ENCODE data around the gene NDUFA13. TPM values are rescaled to one million over a fixed set of nuclear protein-coding genes. Genes with fewer than 3 reads are reported as not detected.

NDUFA13 gene
- total RNA-seq, 1 donor from 2014 or later: 46.5 TPM

DNA sequence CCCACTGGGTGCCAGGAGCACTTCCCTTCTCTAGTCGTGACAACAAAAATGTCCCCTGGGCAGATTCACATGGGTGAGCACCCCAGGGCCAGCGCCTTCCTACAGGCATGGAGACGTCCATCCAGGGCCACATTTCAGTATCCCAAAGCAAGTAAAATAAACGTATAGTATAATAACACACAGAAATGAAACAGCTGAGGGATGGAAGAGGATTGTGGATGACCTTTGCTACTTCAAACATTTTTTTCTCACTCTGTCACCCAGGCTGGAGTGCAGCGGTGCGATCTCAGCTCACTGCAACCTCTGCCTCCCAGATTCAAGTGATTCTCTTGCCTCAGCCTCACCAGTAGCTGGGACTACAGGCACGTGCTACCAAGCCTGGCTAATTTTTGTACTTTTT, 50.3 kb downstream of the NDUFA13 start:
- DNase-seq (ENCODE audit: low read depth): no peak

DNA sequence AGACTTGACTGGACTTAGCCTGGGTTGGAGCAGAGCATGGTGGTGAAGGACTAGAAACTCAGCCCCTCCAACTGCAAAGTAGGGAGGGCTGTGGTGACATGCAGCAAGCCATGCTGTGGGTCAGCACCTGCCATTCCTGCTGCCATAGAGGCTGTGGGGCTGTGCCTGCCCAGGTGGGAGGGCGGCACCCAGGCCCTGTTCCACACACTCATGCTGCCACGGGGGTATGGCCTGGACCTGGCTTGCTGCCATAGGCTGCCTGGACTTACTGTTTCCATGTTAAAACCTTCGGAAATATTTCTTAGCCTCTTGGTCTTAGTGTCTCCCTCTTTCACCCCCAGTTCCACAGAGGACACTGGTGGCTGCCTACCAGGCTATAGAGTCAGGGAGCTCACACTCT, 51.4 kb downstream of the NDUFA13 start:
- no peak for DNase-seq (ENCODE audit: low read depth)

DNA sequence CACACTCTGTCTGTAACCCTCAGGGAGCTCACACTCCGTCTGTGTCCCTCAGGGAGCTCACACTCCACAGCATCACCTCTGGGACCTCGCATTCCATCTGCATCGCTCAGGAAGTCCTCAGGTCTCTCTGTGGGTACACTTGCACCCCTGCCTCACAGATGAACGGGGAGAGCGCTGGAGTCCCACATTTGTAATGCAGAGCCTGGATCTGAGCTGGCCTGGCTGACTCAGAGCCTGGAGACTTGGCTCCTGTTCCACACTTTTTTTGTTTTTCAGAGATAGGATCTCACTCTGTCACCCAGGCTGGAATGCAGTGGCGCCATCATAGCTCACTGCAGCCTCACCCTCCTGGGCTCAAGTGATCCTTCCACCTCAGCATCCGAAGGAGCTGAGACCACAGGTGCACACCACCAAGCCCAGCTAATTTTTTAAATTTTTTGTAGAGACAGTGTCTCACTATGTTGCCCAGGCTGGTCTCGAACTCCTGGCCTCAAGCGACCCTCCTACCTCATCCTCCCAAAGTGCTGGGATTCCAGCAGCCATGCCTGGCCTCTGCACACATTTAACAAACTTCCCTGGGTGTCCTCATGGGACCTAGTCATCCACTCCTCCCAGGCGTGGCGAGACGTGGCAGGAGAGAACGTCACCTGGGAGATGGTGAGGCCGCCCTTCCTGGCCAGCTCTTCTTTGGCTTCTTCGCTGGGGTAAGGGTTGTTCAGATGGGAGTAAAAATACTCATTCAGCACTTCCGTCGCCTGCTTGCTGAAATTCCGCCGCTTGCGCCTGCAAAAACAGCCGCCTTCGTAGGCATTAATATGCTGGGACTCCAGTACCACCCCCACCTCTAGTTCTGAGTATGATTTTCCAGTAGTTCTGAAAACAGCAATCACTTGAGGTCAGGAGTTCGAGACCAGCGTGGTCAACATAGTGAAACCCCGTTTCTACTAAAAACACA, 53.1 kb downstream of the NDUFA13 start:
- no peak for DNase-seq (ENCODE audit: low read depth)

DNA sequence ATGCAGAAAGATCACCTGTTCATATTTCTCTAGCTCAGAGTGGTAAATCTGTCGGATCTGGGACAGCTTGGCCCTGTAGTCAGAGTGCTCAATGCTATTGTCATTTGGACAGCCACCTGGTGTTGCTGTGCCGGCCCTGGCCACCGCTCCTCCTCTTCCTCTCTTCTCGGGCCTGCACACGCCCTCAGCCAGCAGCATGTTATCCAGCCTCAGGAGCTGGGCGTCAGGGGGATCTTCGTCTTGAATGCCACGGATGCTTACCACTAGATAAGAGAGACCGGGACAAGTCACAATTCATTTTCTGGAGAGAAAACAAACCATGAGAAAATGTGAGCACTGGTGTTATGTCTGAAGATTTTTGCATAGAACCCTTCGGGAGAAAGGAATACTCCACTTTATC, 54.5 kb downstream of the NDUFA13 start:
- no peak for DNase-seq (ENCODE audit: low read depth)

DNA sequence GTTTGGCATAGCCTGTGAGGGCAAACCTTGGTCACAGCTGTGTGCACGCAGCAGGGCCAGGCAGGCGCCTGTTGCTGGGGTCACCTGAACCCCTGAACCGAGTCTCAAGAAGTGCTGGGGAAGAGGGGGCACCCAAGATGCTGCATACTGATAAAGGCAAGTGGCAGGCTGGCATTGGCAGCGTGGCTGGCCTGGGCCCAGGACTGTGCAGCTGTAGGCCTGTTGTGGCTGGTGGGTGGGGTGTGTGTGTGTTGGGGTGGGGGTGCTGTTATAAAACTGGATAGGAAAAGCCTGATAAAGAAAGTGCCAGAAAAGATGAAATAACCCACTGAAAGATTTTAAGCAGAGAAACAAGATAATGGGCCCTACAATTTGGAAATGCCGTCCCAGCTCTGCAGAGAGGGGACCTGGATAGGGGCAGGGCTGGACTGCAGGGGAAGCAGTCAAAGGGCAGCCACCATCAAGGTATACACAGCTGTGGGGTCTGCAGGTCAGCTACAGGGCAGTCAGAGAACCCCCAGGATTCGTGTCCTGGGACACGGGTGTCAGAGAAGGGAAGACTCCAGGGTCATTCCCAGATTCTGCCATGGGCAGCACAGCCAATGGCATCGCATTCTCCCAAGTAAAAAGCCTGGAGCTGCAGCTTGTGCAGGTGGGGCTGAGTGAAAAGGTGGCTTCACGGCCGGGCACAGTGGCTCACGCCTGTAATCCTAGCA, 55.2 kb downstream of the NDUFA13 start:
- no peak for DNase-seq (ENCODE audit: low read depth)

DNA sequence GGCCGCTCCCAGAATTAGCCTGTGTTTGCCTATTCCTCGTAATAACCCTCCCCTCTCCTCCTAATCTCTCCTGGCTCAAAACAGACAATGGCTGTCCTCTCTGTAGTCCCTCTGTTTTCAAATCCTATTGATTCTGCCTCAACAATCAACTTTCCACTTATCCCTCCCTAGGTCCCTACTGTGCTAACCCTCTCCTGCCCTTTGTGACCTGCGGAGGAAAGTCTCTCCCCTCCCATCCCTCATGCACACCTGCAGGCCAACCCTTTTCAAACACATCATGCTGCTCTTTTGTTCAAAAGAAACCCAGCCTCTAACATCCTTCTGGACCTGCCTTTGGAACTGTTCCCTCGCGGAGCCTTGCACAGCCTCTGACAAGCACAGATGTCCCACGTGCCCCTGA, 59.4 kb downstream of the NDUFA13 start:
- DNase-seq (ENCODE audit: low read depth): no peak

Other genes with a start within 250 kb of the NDUFA13 start
- gene TM6SF2, start 242.9 kb upstream of the NDUFA13 start, total RNA-seq: 0.13 and 0.21 TPM in 2 replicates
- 32.6 and 36.4 TPM in 2 replicates for gene SUGP1, start 195.7 kb upstream of the NDUFA13 start, total RNA-seq
- gene MAU2, start 195.4 kb upstream of the NDUFA13 start, total RNA-seq: 32.0 and 40.3 TPM in 2 replicates
- gene GATAD2A, start 110.5 kb upstream of the NDUFA13 start, total RNA-seq: 49.5 and 65.8 TPM in 2 replicates
- gene TSSK6, start 677 bp upstream of the NDUFA13 start, total RNA-seq: 0.91 and 1.4 TPM in 2 replicates
- 1.6 and 4.5 TPM in 2 replicates for gene YJEFN3, start 12.7 kb downstream of the NDUFA13 start, total RNA-seq
- 0.26 and 0.62 TPM in 2 replicates for gene CILP2, start 22.0 kb downstream of the NDUFA13 start, total RNA-seq
- gene PBX4, start 102.5 kb downstream of the NDUFA13 start, total RNA-seq: 1.1 and 1.8 TPM in 2 replicates
- gene LPAR2, start 112.0 kb downstream of the NDUFA13 start, total RNA-seq: 3.1 and 3.7 TPM in 2 replicates
- gene GMIP, start 127.4 kb downstream of the NDUFA13 start, total RNA-seq: 12.4 and 13.3 TPM in 2 replicates
- 102 and 113 TPM in 2 replicates for gene ATP13A1, start 147.5 kb downstream of the NDUFA13 start, total RNA-seq
- 2.4 and 5.2 TPM in 2 replicates for gene ZNF101, start 152.6 kb downstream of the NDUFA13 start, total RNA-seq
- gene ZNF14, start 216.9 kb downstream of the NDUFA13 start, total RNA-seq: 5.4 and 5.6 TPM in 2 replicates

All from myocyte (in vitro differentiated cells).